GM12873 (cell line): ENCODE data around the gene ESRRG.

Source experiments
- CTCF ChIP-seq: IDR thresholded peaks from 2 replicates; pipeline ENCODE4 v1.5.1; 2012; ENCODE audit warnings: low read depth, mild to moderate bottlenecking, moderate library complexity, low read length, control low read depth; ENCODE audit not compliant: insufficient read depth; ENCODE audit errors: missing control alignments

ESRRG gene

GRCh38 chr1:216750031-216750627 lies 26.9 kb upstream of the ESRRG start:
- TF ChIP-seq CTCF, result peak; percentile 63

GRCh38 chr1:216749232-216749631 lies 26.0 kb upstream of the ESRRG start:
- no peak for TF ChIP-seq CTCF

- peak; percentile 4 for TF ChIP-seq CTCF
Observed at GRCh38 chr1:216742625-216743024, 19.4 kb upstream of the ESRRG start.

GRCh38 chr1:216740331-216740730 lies 17.1 kb upstream of the ESRRG start:
- no peak for TF ChIP-seq CTCF

- no peak for TF ChIP-seq CTCF
Observed at GRCh38 chr1:216739793-216740192, 16.6 kb upstream of the ESRRG start.

- no peak for TF ChIP-seq CTCF
Observed at GRCh38 chr1:216732121-216732520, 8.9 kb upstream of the ESRRG start.

- TF ChIP-seq CTCF, result no peak
Observed at GRCh38 chr1:216731562-216731961, 8.3 kb upstream of the ESRRG start.
